C4-2B (cell line): Measurements from ENCODE around the gene SARDH.

ENCODE experiments used
- CTCF ChIP-seq: fragments of 450-650 bp; conservative IDR thresholded peaks from 2 replicates; pipeline ENCODE4 v1.5.1; 2017; ENCODE audit warnings: mild to moderate bottlenecking
- ZFX ChIP-seq: fragments of 450-650 bp; IDR thresholded peaks from 2 replicates; pipeline ENCODE4 v1.6.1; 2017

GRCh38 chr9:133715866-133716563 lies 22.1 kb downstream of the SARDH start:
- TF ChIP-seq CTCF (no peak), ZFX (no peak)
